HG03520 (cell line): ENCODE data around the gene PRDM16.

Source experiments
- ATAC-seq: cut with Tn5 transposase; IDR thresholded peaks from one replicate; pipeline ENCODE4 v1.9.1; 2021; ENCODE audit warnings: mild to moderate bottlenecking, moderate library complexity; ENCODE audit not compliant: unreplicated experiment

PRDM16 gene

DNA sequence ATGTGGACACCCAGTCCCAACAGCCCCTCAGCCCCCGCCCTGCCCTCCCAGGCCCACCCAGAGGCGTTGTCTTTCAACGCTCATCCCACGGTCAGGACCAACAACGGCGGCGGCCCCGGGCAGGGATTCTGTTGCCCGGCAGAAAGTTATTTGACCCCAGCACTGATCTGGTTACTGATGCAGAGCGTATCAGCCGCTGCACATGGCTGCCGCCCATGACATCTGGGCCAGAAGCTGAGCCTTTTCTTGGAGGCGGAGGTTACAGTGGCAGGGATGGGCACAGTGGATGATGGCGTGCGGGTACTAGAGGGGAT, 258.3 kb downstream of the PRDM16 start:
- ATAC-seq = no peak

GRCh38 chr1:3327936-3328590, 259.1 kb downstream of the PRDM16 start:
- no peak for ATAC-seq

GRCh38 chr1:3329640-3330281, 260.8 kb downstream of the PRDM16 start:
- ATAC-seq = no peak

GRCh38 chr1:3330771-3331245, 261.8 kb downstream of the PRDM16 start:
- ATAC-seq = no peak

DNA sequence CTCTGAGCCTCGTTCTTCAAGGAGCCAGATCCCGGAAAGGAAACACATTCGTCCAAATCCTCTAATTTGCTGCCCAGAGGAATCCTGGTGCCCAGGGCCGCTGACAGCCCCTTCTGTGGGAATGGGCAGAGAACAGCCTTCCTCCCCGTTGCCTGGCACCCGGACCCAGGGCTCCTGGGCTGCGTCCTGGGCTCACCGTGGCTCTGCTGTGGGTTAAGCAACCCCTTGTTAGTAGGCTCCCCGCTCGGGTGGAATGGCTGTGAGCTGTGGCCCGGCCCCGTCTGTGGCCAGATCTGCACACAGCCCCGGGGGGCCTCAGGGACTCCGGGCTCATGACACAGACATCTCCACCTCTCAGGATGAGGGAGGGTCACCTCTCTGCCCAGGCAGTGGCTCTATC, 262.6 kb downstream of the PRDM16 start:
- no peak for ATAC-seq

- ATAC-seq = no peak
Measured at GRCh38 chr1:3332043-3332442, 263.0 kb downstream of the PRDM16 start.

- ATAC-seq = no peak
Measured at GRCh38 chr1:3332662-3333061, 263.7 kb downstream of the PRDM16 start.

DNA sequence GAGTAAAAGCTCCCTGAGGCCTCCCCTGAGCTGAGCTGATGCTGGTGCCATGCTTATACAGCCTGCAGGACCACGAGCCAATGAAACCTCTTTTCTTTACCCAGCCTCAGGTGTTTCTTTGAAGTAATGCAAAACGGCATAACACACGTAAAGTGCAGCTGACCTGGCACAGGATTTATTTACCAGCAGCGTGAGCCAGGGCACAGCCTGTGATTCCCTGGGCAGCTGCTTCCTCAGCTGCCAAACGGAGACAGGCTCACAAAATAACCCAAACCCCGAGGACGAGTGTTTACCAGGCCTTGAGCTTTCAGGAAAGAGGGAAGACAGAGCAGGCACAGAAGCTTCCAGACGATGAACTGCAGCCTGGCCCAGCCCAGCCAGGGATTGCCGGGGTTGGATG, 264.9 kb downstream of the PRDM16 start:
- ATAC-seq = no peak

DNA sequence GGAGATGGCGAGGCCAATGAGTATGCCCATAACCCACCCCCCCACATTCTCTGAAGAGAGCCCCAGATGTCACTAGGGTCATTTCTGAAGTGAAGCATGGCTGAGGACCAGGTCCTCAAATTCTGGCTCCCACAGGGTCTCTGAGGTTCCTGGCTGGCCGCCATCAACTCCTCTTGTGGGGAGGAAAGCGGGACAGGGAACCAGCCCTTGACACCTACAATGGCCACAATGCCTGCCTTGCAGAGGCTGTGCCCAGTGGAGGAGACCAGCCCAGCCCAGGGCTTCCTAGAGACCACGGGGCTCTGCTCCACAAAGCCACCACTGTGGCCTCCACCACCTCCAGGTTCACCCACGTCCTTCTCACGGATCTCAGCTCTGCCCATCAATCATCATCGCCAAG, 265.4 kb downstream of the PRDM16 start:
- ATAC-seq = no peak

- no peak for ATAC-seq
Measured at GRCh38 chr1:3335754-3336640, 267.0 kb downstream of the PRDM16 start.

- no peak for ATAC-seq
Measured at GRCh38 chr1:3336641-3337630, 267.9 kb downstream of the PRDM16 start.

GRCh38 chr1:3337798-3338724, 269.1 kb downstream of the PRDM16 start:
- ATAC-seq = no peak

DNA sequence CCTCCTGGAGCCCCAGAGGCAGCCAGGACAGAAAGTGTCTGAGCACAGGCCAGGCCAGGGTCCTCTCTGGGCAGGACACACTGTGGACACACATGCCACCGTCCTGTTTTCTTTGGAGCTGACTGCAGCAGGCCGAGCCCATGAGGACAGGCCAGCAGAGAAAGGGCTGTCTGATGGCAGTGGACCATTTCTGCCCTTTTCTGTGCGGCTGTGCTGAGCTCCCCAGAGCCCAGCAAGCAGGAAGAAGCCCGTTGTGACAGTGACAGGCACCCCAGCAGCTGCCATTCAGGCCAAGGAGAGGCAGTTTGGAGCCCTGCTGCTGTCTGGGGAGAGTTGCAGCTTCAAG, 269.7 kb downstream of the PRDM16 start:
- ATAC-seq = no peak

DNA sequence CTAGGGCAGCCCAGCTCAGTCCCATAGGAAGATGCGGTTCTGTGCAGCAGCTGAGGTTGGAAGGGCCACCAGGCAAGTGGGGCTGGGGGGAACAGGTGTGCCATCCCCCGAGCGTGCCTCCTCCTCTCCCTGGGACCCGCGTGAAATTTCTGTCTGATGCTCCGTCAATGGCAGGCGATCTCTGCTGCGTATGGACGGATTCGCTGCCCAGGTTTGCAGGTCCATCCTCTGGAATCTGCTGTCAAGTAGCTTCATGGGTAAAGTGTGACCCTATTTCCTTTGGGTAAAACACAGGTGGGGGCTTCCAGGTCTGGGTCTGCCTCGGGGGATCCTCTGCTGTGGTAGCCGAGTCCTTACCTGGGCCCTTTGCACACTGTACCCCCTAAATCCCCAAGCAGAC, 270.9 kb downstream of the PRDM16 start:
- ATAC-seq = no peak

DNA sequence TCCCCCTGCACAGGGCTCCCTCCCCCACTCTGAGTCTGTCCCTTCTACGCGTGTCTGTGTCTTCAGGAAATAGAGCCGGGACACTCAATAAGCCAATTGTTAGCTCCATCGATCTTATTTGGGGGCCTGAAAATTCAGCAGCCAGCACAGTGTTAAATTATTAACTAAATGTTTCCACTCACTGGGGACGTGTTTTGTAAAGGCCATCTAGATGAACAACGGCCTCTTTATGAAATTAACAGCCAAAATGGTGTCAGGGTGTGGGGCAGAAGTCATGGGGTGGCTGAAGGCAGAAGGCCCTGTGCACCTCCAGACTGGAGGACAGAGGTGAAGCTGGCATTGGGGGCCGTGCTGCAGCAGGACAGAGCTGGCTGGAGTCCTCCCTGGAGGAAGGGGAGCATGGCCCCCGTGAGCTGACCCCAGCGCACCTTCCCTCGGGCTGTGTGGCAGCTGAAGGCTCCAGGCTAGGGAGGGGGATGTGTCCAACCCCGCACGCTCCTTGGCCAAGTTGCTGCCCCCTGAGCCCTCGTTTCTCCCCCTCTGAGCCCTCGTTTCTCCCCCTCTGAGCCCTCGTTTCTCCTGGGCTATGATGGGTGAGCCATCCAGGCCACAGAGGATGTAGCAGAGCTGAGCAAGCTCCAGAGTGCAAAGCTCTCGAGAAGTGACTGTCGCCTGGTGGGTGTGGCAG, 271.7 kb downstream of the PRDM16 start:
- no peak for ATAC-seq

GRCh38 chr1:3341236-3341994, 272.4 kb downstream of the PRDM16 start:
- ATAC-seq = no peak

DNA sequence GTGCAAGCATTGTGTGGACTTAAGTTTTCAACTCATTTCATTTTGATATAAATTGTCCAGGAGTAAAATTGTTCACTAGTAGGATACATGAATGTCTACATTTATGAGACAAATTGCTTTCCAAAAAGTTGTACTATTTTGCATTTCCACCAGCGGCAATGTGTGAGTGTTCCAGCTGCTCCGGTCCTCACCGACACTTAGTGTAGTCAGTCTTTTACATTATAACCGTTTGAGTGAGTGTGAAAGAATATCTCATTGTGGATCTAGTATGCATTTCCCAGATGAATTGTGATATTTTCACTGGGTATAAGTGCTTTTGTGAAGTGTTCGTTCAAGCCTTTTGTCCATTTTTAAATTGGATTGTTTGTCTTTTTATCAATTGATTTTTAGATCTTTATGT, 274.0 kb downstream of the PRDM16 start:
- ATAC-seq = no peak

- ATAC-seq = no peak
Measured at GRCh38 chr1:3344395-3344794, 275.4 kb downstream of the PRDM16 start.
